Frontal cortex (tissue), 4 donors: Measurements from ENCODE around the gene DHX38. TPM values are rescaled to one million over a fixed set of nuclear protein-coding genes. Genes with fewer than 3 reads are reported as not detected.
"Not testable (repeated sequence)": the region's sequence is repeated elsewhere in the genome, so short reads cannot be mapped to it uniquely, and the experiment has no call there.

Experiments
- DNase-seq, 2 donors: peaks; one replicate each; pipeline ENCODE4 v3.0.0; 2012; ENCODE audit warnings: low spot score in 2 of 2
- FAIRE-seq: peaks from 2 replicates; lab custom pipeline; 2012; peaks lifted over from hg19 to GRCh38; lab: Jason Lieb, UNC
- total RNA-seq: library from RNA; depleted of rRNA; stranded (reverse); fragments of >200 nt; gene quantifications from one replicate; pipeline ENCODE4 v1.2.3, GENCODE V29; 2014
- donor health status: control.
- donor health status: control.
- donor health status: control.

The DHX38 gene
- total RNA-seq, 1 donor from 2014 or later, result 57.1 TPM

DNA sequence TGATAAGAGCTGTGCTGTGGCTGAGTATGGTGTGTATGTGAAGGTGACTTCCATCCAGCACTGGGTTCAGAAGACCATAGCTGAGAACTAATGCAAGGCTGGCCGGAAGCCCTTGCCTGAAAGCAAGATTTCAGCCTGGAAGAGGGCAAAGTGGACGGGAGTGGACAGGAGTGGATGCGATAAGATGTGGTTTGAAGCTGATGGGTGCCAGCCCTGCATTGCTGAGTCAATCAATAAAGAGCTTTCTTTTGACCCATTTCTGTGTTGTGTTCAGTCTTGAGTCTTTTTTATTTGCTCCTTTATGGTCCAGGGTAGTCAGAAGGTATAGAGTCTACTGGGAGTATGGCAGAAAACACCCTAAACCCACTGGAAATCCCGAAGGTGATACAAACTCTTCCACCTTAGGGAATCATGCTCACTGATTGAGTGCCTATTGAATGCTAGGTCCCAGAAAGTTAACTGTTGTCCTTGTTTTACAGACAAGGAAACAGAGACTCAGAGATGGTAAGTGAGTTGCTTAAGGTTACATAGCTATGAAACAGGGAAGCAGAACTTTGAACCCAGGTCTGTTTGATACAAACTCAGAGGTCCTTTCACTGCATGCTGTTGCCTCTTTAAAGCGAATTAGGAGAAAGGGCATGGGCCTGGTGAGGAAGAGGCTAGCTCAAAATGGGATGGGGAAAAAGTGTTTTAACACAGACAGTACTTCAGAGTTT is 16.5 kb upstream of the DHX38 start:
- not testable (repeated sequence) for FAIRE-seq, DNase-seq

DNA sequence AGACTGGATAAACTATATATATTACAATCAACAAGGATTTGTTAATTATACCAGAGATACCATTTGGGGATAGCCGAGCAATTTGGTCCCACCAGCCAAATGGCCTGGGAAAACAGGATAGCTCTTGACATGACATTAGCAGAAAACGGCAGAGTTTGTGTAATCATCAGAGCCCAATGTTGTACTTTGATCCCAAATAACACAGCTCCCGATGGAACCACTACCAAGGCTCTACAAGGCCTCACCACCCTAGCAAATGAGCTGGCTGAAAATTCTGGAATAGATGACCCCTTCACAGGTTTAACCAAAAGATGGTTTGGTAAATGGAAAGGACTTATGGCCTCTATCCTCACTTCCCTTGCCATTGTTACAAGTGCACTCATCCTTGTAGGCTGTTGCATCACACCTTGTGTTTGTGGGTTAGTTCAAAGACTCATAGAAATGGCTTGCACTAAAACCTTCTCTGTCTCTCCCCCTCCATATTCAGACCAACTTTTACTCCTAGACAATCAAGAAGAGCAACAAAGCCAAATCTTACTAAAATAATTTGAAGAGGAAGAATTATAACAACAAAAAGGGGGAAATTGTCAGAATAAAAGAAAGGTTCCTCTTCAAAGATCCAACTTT is 9.8 kb upstream of the DHX38 start:
- DNase-seq, result no peak
- FAIRE-seq, result no peak

DNA sequence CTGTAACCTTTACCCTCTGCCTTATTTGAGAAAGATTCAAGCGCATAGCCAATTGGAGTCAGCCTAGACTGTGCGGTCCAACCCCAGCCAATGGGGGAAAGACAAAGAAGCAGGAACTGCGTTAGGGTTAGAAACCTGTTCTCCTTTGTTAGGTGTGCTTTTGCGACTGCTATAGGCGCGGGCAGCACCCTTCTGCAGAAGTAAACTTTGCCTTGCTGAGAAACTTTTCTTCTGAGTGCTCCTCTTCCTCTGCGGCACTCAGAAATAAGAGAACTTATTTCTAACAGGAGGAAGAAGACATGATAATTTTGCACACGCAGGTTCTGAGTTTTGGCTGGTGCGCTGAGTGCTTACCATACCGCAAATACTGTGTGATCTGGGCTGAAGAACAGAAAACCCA is 9.2 kb upstream of the DHX38 start:
- DNase-seq (no peak), FAIRE-seq (no peak)

DNA sequence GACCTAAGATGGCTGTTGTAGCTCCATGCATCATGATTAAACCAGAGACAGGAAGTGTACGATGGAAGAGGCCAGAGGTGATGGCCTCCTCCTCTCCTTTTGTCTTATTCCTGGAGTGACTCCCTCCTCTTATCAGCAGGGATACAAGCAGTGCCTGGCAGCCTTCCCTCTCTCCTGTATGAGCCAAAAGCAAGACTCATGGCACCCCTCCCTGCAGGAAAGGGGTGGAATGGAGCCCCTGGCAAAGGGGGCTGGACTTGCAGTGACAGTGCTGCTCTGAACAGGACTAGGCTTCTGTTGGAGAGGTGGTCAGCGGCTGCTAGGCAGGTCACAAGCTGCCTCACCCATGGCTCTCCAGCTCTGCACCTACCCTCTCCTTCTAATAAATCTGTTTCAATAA is 8.6 kb upstream of the DHX38 start:
- DNase-seq (no peak), FAIRE-seq (no peak)

DNA sequence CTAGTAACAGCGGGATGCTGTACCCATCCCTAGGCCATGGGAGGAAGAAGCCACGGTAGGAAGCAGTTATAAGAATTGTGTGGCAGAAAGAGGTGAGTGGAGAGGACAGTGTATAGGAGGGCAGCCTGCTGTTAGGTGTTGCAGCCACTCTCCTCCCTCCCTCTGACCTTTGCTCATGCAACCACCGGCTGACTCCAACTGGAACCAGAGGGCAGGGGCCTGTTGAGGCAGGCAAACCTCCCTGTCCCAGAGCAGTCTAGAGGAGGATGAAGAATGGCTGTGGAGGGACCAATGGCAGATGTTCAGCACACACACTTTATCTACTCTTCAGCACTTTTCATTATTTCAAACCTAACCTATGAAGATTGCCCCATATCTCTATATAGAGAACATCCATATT is 2.4 kb upstream of the DHX38 start:
- DNase-seq, result no peak
- no peak for FAIRE-seq

DNA sequence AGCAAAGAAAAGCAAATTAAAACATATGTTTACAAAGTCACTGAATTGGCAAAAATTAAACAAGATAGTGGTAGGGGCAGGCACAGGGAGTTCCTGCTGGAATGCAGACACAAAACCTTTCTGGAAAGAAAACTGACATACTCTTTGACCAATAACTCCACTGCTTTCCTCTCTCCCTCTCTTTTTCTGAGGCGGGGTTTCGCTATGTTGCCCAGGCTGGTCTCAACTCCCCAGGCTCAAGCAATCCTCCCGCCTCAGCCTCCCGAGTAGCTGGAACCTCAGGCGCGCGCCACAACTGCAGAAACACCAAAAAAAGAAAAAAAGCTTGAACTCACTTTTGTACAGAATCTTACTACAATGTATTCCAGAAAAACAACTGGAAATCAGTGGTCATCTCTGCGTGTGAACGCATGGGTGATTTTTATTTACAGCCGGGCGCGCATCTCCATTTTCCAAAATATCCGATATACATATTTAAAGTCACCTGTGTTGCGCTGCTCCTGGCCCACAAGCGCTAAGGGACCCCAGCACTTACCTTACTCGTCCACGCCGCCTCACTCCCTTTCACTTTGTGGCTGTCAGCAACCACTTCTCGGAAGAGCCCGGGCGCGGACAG is 707 bp upstream of the DHX38 start:
- FAIRE-seq (no peak), DNase-seq (no peak)

DNA sequence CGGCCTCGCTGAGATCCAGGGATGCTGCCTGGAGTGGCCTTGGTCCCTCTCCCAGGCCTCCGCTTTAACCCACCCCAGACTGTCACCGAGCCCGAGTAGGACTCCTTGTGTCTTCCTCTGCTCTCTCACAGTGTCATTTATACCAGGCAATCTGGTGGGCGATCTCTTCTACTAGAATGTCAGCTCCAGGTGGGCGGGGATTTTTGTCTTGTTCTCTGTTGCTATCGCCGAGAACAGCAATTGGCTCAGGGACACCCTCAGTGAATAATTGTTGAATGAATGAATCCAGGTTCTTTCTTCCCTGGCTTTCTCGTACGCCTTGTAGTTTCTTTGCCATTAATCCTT is 591 bp downstream of the DHX38 start:
- FAIRE-seq (no peak), DNase-seq (no peak)

DNA sequence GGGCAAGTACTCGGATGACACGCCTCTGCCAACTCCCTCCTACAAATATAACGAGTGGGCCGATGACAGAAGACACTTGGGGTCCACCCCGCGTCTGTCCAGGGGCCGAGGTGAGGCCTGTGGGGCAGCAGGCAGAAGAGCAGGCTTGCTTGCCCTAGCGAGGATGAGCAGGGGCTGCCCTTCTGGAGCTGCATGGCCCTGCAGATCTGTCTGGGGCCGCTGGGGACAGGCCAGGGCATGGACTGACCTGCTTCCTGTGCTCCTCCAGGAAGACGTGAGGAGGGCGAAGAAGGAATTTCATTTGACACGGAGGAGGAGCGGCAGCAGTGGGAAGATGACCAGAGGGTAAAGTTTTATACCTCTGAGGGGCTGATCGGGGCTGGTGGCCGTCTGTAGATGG is 5.3 kb downstream of the DHX38 start:
- no peak for DNase-seq
- no peak for FAIRE-seq

DNA sequence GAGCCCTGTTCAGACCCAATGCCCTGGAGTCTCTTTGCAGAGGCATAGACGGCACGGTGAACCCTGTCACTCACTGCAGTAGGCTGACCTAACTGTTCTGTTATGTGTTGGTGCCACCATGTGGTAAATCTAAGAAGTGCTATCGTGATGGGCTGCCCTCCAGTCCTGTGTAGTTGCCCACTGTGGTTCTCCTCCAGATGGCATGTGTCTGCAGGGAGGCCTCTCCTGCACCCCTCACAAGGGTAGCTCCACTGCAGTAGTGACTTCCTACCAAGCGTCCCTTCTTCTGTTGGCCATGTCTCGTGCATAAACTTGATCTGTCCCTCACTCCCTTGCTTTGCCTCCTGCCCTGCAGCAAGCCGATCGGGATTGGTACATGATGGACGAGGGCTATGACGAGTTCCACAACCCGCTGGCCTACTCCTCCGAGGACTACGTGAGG is 5.8 kb downstream of the DHX38 start:
- FAIRE-seq (no peak), DNase-seq (peak; percentile 50 to 67)

DNA sequence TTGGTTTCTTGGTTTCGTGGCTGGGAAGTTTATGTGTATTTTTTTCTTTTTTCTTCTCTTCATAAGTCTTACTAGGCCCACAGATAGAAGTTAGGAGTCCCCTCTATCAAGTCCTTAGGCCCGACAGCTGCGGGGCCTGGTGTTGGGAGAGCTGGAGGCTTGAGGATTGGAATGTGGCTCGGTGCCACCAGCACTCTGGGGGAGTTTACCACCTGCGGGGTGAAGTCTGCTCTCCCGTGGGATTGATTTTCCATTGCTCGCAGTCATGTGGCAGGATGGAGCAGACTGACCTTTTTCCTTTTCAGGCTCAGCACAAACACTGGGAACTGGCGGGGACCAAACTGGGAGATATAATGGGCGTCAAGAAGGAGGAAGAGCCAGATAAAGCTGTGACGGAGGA is 7.5 kb downstream of the DHX38 start:
- FAIRE-seq (no peak), DNase-seq (no peak)

DNA sequence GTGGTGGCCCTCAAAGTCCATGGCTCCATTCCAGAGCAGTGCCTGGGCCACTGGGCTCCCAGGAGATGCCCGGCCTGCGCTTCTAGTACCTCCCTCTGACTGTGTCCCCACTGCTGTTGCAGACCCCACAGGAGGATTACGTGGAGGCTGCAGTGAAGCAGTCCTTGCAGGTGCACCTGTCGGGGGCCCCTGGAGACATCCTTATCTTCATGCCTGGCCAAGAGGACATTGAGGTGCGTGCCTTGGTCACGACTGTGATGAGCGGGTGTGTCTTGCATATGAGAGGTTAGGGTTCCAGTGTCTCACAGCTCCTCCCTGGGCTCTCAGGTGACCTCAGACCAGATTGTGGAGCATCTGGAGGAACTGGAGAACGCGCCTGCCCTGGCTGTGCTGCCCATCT is 11.3 kb downstream of the DHX38 start:
- FAIRE-seq, result no peak
- no peak for DNase-seq

DNA sequence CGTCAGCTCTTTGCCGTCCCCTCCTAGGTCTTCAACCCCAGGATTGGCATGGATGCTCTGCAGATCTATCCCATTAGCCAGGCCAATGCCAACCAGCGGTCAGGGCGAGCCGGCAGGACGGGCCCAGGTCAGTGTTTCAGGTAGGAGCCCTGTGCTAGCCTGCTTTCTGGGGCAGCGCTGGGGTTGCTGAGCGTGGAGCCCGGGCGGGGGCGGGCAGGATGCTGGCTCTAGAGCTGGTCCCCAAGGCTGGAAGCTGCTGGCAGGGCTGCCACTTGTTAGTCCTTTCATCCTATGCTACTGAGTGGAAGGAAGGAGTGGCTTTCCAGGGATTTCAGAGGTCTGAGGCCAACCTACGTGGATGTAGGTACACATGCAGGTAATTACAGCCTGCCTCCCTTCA is 12.3 kb downstream of the DHX38 start:
- FAIRE-seq (no peak), DNase-seq (no peak)

DNA sequence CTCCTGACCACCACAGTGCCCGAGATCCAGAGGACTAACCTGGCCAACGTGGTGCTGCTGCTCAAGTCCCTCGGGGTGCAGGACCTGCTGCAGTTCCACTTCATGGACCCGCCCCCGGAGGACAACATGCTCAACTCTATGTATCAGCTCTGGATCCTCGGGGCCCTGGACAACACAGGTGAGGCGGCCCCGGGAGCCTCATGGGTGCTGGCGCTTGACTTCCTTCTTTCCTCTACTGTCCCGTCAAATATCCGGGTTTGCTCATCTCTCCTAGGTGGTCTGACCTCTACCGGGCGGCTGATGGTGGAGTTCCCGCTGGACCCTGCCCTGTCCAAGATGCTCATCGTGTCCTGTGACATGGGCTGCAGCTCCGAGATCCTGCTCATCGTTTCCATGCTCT is 13.7 kb downstream of the DHX38 start:
- FAIRE-seq, result no peak
- DNase-seq, result no peak

DNA sequence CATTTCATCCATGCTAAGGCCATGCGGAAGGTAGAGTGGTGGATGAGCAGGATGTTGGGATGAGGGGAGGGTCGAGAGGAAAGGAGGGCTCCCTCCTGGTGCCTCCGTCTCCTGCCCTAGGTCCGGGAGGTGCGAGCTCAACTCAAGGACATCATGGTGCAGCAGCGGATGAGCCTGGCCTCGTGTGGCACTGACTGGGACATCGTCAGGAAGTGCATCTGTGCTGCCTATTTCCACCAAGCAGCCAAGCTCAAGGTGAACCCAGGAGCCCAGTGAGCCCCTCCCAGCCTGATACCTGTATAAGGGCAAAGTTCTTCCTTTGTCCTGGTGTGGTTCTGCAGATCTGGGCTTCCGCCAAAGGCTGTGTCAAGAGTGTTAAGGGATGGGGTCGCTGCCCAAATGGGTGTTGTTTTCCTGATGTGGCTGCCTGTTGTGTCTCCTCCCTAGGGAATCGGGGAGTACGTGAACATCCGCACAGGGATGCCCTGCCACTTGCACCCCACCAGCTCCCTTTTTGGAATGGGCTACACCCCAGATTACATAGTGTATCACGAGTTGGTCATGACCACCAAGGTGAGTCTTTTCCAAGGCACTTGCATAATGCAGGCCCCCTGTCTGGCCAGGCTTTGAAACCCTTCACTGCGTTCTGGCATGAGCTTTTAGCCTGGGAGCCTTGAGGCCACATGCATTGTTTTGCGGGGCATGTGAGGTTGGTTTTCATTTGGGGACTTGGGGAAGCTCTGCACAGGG is 14.9 kb downstream of the DHX38 start:
- FAIRE-seq (no peak), DNase-seq (no peak)

DNA sequence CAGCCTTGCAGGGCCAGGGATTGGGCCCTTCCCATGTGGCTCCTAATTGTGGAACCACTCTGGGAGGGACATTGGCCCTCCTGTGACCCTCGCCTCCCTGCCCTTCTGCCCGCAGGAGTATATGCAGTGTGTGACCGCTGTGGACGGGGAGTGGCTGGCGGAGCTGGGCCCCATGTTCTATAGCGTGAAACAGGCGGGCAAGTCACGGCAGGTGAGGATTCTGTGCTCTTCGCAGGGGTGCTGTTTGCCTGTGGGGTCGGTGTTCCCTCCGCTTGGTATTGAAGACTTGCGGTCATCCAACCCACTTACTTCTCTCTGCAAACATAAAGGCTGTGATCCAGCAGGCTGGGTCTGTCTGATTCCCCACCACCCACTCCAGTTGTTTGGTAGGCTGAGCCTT is 15.7 kb downstream of the DHX38 start:
- DNase-seq, result no peak
- FAIRE-seq, result no peak

DNA sequence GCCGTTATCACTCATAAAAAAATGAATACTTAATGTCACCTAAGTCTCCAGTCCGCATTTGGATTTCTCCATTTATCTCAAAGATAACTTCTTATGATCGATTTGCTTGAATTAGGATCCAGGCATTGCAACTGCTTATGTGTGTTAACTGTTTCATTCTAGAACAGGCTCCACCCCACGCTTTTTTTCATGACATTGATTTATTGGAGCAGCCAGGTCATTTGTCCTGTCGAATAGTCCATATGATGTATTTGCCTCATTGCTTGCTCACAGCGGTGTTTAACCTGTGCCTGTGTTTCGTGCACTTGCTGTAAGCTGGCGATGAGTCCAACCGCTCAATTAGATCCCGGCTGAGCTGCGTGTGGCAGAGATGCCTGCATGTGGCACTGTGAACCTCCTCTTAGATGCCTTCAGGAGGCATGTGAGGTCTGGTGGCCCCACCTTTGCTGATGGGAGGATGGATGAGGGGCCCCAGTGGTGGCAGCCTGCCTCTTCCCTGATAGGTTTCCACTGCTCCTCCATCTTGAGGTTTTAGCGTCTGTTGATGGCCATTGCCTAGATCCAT is 16.4 kb downstream of the DHX38 start:
- no peak for DNase-seq
- no peak for FAIRE-seq

DNA sequence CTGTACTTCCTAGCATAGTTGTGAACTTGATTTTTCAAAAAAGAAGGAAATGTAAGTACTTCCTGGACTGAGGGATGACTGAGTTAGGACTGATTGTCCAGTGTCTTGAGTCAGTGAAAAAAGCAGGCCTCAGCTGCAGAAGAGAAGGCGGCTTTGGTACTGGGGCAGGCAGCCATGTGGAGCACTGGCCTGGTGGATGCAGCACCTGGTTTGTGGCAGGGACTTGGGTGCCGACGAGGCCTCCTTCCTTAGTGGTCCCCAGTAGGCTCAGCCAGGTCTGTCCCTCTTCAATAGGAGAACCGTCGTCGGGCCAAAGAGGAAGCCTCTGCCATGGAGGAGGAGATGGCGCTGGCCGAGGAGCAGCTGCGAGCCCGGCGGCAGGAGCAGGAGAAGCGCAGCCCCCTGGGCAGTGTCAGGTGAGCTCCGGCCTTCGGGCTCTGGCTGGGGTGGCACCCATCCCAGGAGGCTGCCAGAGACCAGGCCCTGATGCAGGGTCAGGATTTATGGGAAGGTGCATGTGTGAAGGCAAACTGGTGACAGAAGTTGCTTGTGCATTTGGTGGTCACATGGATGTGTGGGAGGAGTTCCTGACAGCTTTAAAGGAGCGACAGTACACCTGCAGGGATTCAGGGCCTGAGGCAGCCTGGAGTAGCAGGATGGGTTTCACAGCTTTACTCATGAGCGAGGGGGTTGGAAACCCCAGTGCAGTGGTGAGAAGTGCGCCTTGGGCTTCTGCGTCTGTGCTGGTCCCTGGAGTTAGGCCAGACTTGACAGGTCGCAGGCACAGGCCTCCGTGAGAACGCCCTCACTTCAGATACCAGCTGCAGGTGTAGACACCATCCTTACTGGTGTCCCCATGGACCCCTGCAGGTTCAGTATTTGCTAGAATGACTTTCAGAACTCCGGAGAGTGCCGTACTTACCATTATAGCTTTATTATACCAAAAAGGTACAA is 17.3 kb downstream of the DHX38 start:
- no peak for FAIRE-seq
- DNase-seq, result no peak

DNA sequence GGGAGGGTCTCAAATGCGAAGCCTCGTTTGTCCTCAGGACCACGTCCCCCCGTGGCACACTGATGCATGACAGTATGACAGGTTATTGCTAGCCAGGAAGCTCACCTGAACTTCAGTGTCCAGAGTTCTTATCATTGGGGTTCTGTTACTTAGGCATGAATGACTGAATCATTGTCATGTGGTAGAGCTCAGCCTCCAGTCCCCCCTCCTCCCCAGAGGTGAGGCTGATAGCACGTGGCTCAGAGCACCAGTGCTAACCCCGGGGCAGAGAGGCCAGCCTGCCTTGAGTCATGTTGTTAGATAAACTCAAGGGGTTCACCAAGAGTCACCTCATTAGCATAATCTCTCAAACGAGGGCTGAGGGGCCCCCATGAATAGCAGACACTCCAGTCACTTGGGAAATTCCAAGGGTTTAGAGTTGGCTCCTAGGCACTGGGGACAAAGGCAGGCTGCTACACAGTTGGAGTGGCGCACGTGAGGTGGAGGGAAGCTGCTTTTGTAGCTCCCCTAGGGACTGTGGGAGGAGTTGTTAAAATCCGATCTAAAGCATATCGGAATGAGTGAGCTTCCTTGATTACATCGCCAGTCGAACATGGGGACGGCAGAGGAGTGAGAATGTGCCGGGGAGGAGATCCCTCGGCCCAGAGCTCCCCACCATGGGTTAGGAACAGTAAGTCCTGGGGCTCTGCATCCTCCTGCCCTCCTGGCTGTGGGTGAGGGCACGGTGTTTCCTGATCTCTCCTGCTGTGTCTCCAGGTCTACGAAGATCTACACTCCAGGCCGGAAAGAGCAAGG is 18.2 kb downstream of the DHX38 start:
- FAIRE-seq (no peak), DNase-seq (no peak)

DNA sequence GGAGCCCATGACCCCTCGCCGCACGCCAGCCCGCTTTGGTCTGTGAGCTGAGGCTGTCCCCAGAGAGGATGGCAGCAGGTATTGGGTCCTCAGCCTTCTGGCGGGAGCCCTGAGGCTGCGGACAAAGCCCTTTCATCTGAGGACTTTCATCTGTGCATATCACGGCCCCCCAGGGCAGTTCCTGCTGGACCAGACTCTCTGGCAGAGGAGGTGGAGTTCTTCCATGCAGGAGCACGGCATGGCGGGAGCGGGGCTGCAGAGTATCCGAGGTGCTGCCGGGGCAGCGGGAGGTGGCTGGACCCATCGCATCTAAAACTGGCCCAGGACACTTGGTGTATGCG is 18.8 kb downstream of the DHX38 start:
- DNase-seq, result no peak
- no peak for FAIRE-seq
